OCI-LY7 (cell line): ENCODE measurements around the gene PEX11G. TPM values are rescaled to one million over a fixed set of nuclear protein-coding genes. Genes with fewer than 3 reads are reported as not detected.

Experiments used
- BruUV-seq: library from RNA; stranded (reverse); fragments of 400-500 nt; replicated peaks from 2 replicates; lab custom pipeline; 2021; lab: Mats Ljungman, UMichigan
- CTCF ChIA-PET: fragments of 300-600 bp; sonication (Branson Sonifier 250); formaldehyde crosslinking; loops from one replicate; lab custom pipeline; 2022; ENCODE audit warnings: antibody characterized with exemption; ENCODE audit not compliant: unreplicated experiment; lab: Charles Lee
- POLR2A ChIA-PET: fragments of 300-600 bp; sonication (Branson Sonifier 250); formaldehyde crosslinking; loops from one replicate; lab custom pipeline; 2022; ENCODE audit warnings: antibody characterized with exemption; lab: Charles Lee
- DNase-seq: peaks from one replicate; pipeline ENCODE4 v3.0.0-alpha.2; 2015; ENCODE audit warnings: low spot score
- H2AFZ ChIP-seq: fragments of 200-600 bp; sonication (generic), shearing (Covaris generic); 2 replicates; pipeline ENCODE4 v1.6.1; 2014; ENCODE audit warnings: mild to moderate bottlenecking, antibody characterized with exemption, low read length, moderate library complexity
- H3K27ac ChIP-seq: fragments of 200-600 bp; sonication (generic); 2 replicates; pipeline ENCODE4 v1.5.1; 2014; ENCODE audit warnings: mixed run types, low read depth, mild to moderate bottlenecking, moderate library complexity, low read length, inconsistent platforms; ENCODE audit not compliant: poor library complexity, severe bottlenecking
- H3K36me3 ChIP-seq: fragments of 200-600 bp; sonication (generic); 2 replicates; pipeline ENCODE4 v1.6.1; 2014; ENCODE audit warnings: mild to moderate bottlenecking, antibody characterized with exemption, low read length, moderate library complexity, mixed read lengths; ENCODE audit not compliant: insufficient read depth
- H3K4me1 ChIP-seq: fragments of 200-600 bp; sonication (generic); 2 replicates; pipeline ENCODE4 v1.5.1; 2014; ENCODE audit warnings: mild to moderate bottlenecking, low read length; ENCODE audit not compliant: insufficient read depth, poor library complexity, severe bottlenecking
- H3K4me2 ChIP-seq: fragments of 200-600 bp; sonication (generic); 2 replicates; pipeline ENCODE4 v1.6.1; 2014; ENCODE audit warnings: mild to moderate bottlenecking, low read length
- H3K4me3 ChIP-seq: fragments of 200-600 bp; sonication (generic); 2 replicates; pipeline ENCODE4 v1.5.1; 2014; ENCODE audit warnings: mild to moderate bottlenecking, low read depth, low read length; ENCODE audit not compliant: poor library complexity, severe bottlenecking
- H3K79me2 ChIP-seq: fragments of 200-600 bp; sonication (generic); 2 replicates; pipeline ENCODE4 v1.6.1; 2016; ENCODE audit warnings: low read depth, mild to moderate bottlenecking, low read length, moderate library complexity, mixed read lengths; ENCODE audit not compliant: insufficient read depth
- H3K9me2 ChIP-seq: fragments of 200-600 bp; sonication (generic); 2 replicates; pipeline ENCODE4 v1.6.1; 2016; ENCODE audit warnings: mild to moderate bottlenecking, low read length, mixed read lengths; ENCODE audit not compliant: insufficient read depth
- H3K9me3 ChIP-seq: fragments of 200-600 bp; sonication (generic); 2 replicates; pipeline ENCODE4 v1.6.1; 2014; ENCODE audit warnings: mild to moderate bottlenecking, mixed run types, low read length, mixed read lengths
- H4K20me1 ChIP-seq: fragments of 200-600 bp; sonication (generic); 2 replicates; pipeline ENCODE4 v1.6.1; 2014; ENCODE audit warnings: mild to moderate bottlenecking, antibody characterized with exemption, low read length, moderate library complexity, mixed read lengths; ENCODE audit not compliant: insufficient read depth
- CTCF ChIP-seq: fragments of 200-600 bp; sonication (generic); conservative IDR thresholded peaks from 2 replicates; pipeline ENCODE4 v1.5.1; 2014; ENCODE audit warnings: mild to moderate bottlenecking, antibody characterized with exemption, low read length, moderate library complexity, mixed read lengths
- EZH2phosphoT487 ChIP-seq: fragments of 200-600 bp; sonication (generic); IDR thresholded peaks from 2 replicates; pipeline ENCODE4 v1.6.1; 2018; ENCODE audit warnings: low read depth, borderline replicate concordance, mild to moderate bottlenecking, mixed run types, antibody characterized with exemption, low read length, moderate library complexity, mixed read lengths
- intact Hi-C: fragments of 100-400 bp; cut with micrococcal nuclease; formaldehyde crosslinking; loops from one replicate; pipeline ENCODE4 v1.10.0; 2022; ENCODE audit not compliant: unreplicated experiment
- total RNA-seq, 2 experiments: library from RNA; depleted of rRNA in 1 of 2; stranded (reverse); fragments of >200 nt in 1 of 2; shearing (Covaris generic) in 1 of 2; gene quantifications; 2 replicates each; pipeline ENCODE4 v1.2.3, GENCODE V29; 2014 to 2022

Gene PEX11G
- total RNA-seq, 2 experiments from 2014 or later: not detected

GRCh38 chr19:7455600-7456296, 33.1 kb downstream of the PEX11G start:
- CTCF ChIA-PET: interaction anchor here (0.5 kb wide), 1 partner anchor 20 kb away, joined by 3 read pairs; no protein-coding TSS in a partner anchor
- H3K4me1 ChIP-seq: no peaks in the 10 kb centered on the region

GRCh38 chr19:7454998-7455397, 33.8 kb downstream of the PEX11G start:
- no peak for DNase-seq
- Histone ChIP-seq H3K4me2 (no peak overlapping the region), H3K9me3 (peaks cover 29% of the 10 kb centered on the region), H3K4me3 (no peak overlapping the region), H3K4me1 (no peaks in the 10 kb centered on the region), H3K36me3 (peaks cover 99% of the 10 kb centered on the region), H4K20me1 (no peaks in the 10 kb centered on the region), H3K27ac (no peak overlapping the region), H2AFZ (no peak overlapping the region), H3K79me2 (peaks cover 16% of the 10 kb centered on the region), H3K9me2 (no peaks in the 10 kb centered on the region)
- POLR2A ChIA-PET: no interaction called here
- CTCF ChIA-PET: interaction anchor here (0.5 kb wide), 1 partner anchor 21 kb away, joined by 3 read pairs; no protein-coding TSS in a partner anchor
- intact Hi-C loops: no loop called here
- no TSS peak for BruUV-seq
- TF ChIP-seq CTCF (no peak), EZH2phosphoT487 (no peak)

More at GRCh38 chr19:7455600-7456296, 33.1 kb downstream of the PEX11G start:
- DNase-seq: no peak
- Histone ChIP-seq H3K4me3 (no peak overlapping the region), H4K20me1 (no peaks in the 10 kb centered on the region), H3K4me2 (no peak overlapping the region), H3K79me2 (peaks cover 9% of the 10 kb centered on the region), H3K9me2 (no peaks in the 10 kb centered on the region), H3K9me3 (peaks cover 22% of the 10 kb centered on the region), H3K27ac (no peak overlapping the region), H3K36me3 (peaks cover 99% of the 10 kb centered on the region), H2AFZ (no peak overlapping the region)
- BruUV-seq: no TSS peak
- intact Hi-C loops: no loop called here
- TF ChIP-seq EZH2phosphoT487 (no peak), CTCF (no peak)
- POLR2A ChIA-PET: interaction anchor here (0.6 kb wide), 1 partner anchor 1652 kb away, joined by 3 read pairs; no protein-coding TSS in a partner anchor
